ENCODE results near the gene AEBP1. TPM values are rescaled to one million over a fixed set of nuclear protein-coding genes. Genes with fewer than 3 reads are reported as not detected.

AEBP1 gene
- total and polyA plus RNA-seq, 9 of the 15 experiments (the other 6 are each of a cell fraction or from before 2014, with no cell fraction given), result 0.03 to 0.78 (median 0.30) TPM; not detected in 2

DNA sequence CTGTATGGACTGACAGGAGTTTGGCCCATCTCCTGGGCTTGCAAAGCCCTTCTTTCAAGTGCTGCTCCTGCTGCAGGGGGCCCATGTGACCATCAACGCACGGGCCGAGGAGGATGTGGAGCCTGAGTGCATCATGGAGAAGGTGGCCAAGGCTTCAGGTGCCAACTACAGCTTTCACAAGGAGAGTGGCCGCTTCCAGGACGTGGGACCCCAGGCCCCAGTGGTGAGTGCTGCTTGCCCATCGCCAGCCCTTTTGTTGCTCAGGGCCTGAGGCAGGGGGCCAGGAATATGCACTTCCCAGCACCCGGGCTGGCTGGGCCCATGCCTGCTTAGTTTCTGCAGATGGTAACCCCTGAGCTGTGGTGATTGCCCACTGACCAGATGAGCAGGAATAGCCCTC, 47.5 kb upstream of the AEBP1 start (continued):
- TF ChIP-seq ZNF318 (IDR thresholded peaks at IDR 0.05; ENCODE audit: borderline replicate concordance in 1 of 2, low read depth in 1 of 2) (no peak), PHF21A (IDR thresholded peaks at IDR 0.05; ENCODE audit: borderline replicate concordance, low read depth) (no peak), MITF (IDR thresholded peaks at IDR 0.05) (no peak), RBM22 (IDR thresholded peaks at IDR 0.05; ENCODE audit: low read depth, low read length, poor library complexity, severe bottlenecking) (no peak), ESRRA (IDR thresholded peaks at IDR 0.05; ENCODE audit: borderline replicate concordance, low read depth) (no peak), SMARCC2 (IDR thresholded peaks at IDR 0.05; ENCODE audit: low read depth) (no peak), COPS2 (conservative IDR thresholded peaks at IDR 0.05) (no peak), ZNF232 (CRISPR knock-in tag; IDR thresholded peaks at IDR 0.05) (no peak), NFIC (IDR thresholded peaks at IDR 0.05) (no peak)
- TF ChIP-seq, protein P1, sequence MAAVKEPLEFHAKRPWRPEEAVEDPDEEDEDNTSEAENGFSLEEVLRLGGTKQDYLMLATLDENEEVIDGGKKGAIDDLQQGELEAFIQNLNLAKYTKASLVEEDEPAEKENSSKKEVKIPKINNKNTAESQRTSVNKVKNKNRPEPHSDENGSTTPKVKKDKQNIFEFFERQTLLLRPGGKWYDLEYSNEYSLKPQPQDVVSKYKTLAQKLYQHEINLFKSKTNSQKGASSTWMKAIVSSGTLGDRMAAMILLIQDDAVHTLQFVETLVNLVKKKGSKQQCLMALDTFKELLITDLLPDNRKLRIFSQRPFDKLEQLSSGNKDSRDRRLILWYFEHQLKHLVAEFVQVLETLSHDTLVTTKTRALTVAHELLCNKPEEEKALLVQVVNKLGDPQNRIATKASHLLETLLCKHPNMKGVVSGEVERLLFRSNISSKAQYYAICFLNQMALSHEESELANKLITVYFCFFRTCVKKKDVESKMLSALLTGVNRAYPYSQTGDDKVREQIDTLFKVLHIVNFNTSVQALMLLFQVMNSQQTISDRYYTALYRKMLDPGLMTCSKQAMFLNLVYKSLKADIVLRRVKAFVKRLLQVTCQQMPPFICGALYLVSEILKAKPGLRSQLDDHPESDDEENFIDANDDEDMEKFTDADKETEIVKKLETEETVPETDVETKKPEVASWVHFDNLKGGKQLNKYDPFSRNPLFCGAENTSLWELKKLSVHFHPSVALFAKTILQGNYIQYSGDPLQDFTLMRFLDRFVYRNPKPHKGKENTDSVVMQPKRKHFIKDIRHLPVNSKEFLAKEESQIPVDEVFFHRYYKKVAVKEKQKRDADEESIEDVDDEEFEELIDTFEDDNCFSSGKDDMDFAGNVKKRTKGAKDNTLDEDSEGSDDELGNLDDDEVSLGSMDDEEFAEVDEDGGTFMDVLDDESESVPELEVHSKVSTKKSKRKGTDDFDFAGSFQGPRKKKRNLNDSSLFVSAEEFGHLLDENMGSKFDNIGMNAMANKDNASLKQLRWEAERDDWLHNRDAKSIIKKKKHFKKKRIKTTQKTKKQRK (IDR thresholded peaks at IDR 0.05; ENCODE audit: borderline replicate concordance, low read depth, low read length), result no peak
